ENCODE results near the gene PXYLP1.
"Not testable (repeated sequence)": the region's sequence is repeated elsewhere in the genome, so short reads cannot be mapped to it uniquely, and the experiment has no call there.

PXYLP1 gene

GRCh38 chr3:141231101-141231951 lies at the start of gene PXYLP1:
TSS of gene PXYLP1 (plus strand) at chr3:141231825. CDS start at chr3:141260176, 28,351 bp downstream.
- DNase-seq = peak; percentile 52

- DNase-seq = no peak
These were observed 48.0 kb upstream of the PXYLP1 start for GRCh38 chr3:141183606-141184005.

- DNase-seq = no peak
These were observed 47.2 kb upstream of the PXYLP1 start for GRCh38 chr3:141184430-141184829.

- DNase-seq = no peak
These were observed 40.4 kb upstream of the PXYLP1 start for GRCh38 chr3:141191097-141191749.

GRCh38 chr3:141192345-141192744 lies 39.3 kb upstream of the PXYLP1 start:
- DNase-seq = peak; percentile 95

GRCh38 chr3:141193066-141193830 lies 38.4 kb upstream of the PXYLP1 start:
- no peak for DNase-seq

- no peak for DNase-seq
These were observed 30.5 kb upstream of the PXYLP1 start for GRCh38 chr3:141201122-141201521.

GRCh38 chr3:141202682-141203081 lies 28.9 kb upstream of the PXYLP1 start:
- no peak for DNase-seq

- no peak for DNase-seq
These were observed 27.8 kb upstream of the PXYLP1 start for GRCh38 chr3:141203866-141204265.

GRCh38 chr3:141204343-141204742 lies 27.3 kb upstream of the PXYLP1 start:
- no peak for DNase-seq

- DNase-seq = not testable (repeated sequence)
These were observed 20.3 kb upstream of the PXYLP1 start for GRCh38 chr3:141211306-141211705.

GRCh38 chr3:141212101-141212500 lies 19.5 kb upstream of the PXYLP1 start:
- DNase-seq = no peak

GRCh38 chr3:141212555-141212954 lies 19.1 kb upstream of the PXYLP1 start:
- no peak for DNase-seq

GRCh38 chr3:141216975-141217374 lies 14.7 kb upstream of the PXYLP1 start:
- no peak for DNase-seq

- no peak for DNase-seq
These were observed 14.2 kb upstream of the PXYLP1 start for GRCh38 chr3:141217389-141217788.

GRCh38 chr3:141218162-141218835 lies 13.3 kb upstream of the PXYLP1 start:
- no peak for DNase-seq

- DNase-seq = no peak
These were observed 12.7 kb upstream of the PXYLP1 start for GRCh38 chr3:141218926-141219325.

GRCh38 chr3:141223673-141224166 lies 7.9 kb upstream of the PXYLP1 start:
- DNase-seq = no peak

GRCh38 chr3:141225939-141226338 lies 5.7 kb upstream of the PXYLP1 start:
- DNase-seq = no peak

- DNase-seq = no peak
These were observed 4.4 kb upstream of the PXYLP1 start for GRCh38 chr3:141227216-141227615.

GRCh38 chr3:141227752-141228151 lies 3.9 kb upstream of the PXYLP1 start:
- DNase-seq = no peak

GRCh38 chr3:141228395-141228794 lies 3.2 kb upstream of the PXYLP1 start:
- DNase-seq = no peak

- DNase-seq = no peak
These were observed 2.5 kb upstream of the PXYLP1 start for GRCh38 chr3:141229132-141229531.

Measured in NCI-H1694 treated with DMSO at 0.1 percent for 48 hours (cell line).